ENCODE measurements around the gene NR1H4. TPM values are rescaled to one million over a fixed set of nuclear protein-coding genes. Genes with fewer than 3 reads are reported as not detected.

NR1H4 gene
- total and polyA plus RNA-seq, 2 of the 8 experiments (the other 6 are each of a cell fraction or from before 2014, with no cell fraction given) = not detected

- H2BK120ac ChIP-seq (replicated peaks; ENCODE audit: low read depth, low read length) = no peak overlapping the region
- H3K79me1 ChIP-seq (ENCODE audit: low read depth, low read length) = no peaks in the 10 kb centered on the region
- no peak overlapping the region for H3K27ac ChIP-seq (ENCODE audit: low read depth, low read length)
- no peak overlapping the region for H2AK5ac ChIP-seq (ENCODE audit: low read depth, low read length)
- H3K23me2 ChIP-seq (ENCODE audit: low read depth, low read length) = no peaks in the 10 kb centered on the region; the same call in 1 of the 2 replicates
- H3K56ac ChIP-seq (replicated peaks; ENCODE audit: insufficient read length, low read depth, low read length) = no peak overlapping the region
- 71% methylated on average over 2 of the region's 2 CpGs; no CpG with 5 or more reads in 1 of the 2 experiments for WGBS, 2 experiments (ENCODE audit: extremely low coverage in 1 of 2, insufficient coverage in 1 of 2, insufficient read length in 1 of 2, insufficient replicate concordance in 2 of 2, low coverage in 1 of 2, low lambda C conversion rate in 2 of 2, missing lambda C conversion rate in 1 of 2)
- no peaks in the 10 kb centered on the region for H3K36me3 ChIP-seq (ENCODE audit: control insufficient read depth in 2 of 4, insufficient read depth in 4 of 4, low read length in 3 of 4)
- no peak overlapping the region for H3K4me2 ChIP-seq (ENCODE audit: insufficient read depth in 1 of 2, low read depth in 2 of 2, low read length in 2 of 2)
- no peaks in the 10 kb centered on the region for H3K27me3 ChIP-seq (replicated peaks in 1 of 4; ENCODE audit: control insufficient read depth in 3 of 4, extremely low read depth in 1 of 4, insufficient read depth in 3 of 4, low read length in 3 of 4)
- H2AFZ ChIP-seq (ENCODE audit: low read length) = no peak overlapping the region
- H2BK20ac ChIP-seq (ENCODE audit: low read length) = no peak overlapping the region
- no peak overlapping the region for H3K4ac ChIP-seq (replicated peaks; ENCODE audit: insufficient read length, low read depth, low read length)
- H3K4me1 ChIP-seq (replicated peaks in 1 of 4; ENCODE audit: control insufficient read depth in 3 of 4, insufficient read depth in 4 of 4, low read length in 3 of 4) = no peaks in the 10 kb centered on the region
- no peak overlapping the region for H3K14ac ChIP-seq (ENCODE audit: insufficient read length)
- H4K91ac ChIP-seq (replicated peaks; ENCODE audit: insufficient read length, low read length) = no peak overlapping the region
- no peaks in the 10 kb centered on the region for H4K20me1 ChIP-seq (replicated peaks in 1 of 2; ENCODE audit: control insufficient read depth in 1 of 2, insufficient read depth in 2 of 2, low read length in 2 of 2)
- H3K9ac ChIP-seq (replicated peaks in 1 of 4; ENCODE audit: extremely low read depth in 1 of 4, low read depth in 3 of 4, low read length in 3 of 4) = no peak overlapping the region
- no peak overlapping the region for H2BK5ac ChIP-seq (ENCODE audit: low read depth, low read length)
- no peak overlapping the region for H2BK15ac ChIP-seq (ENCODE audit: low read length)
- FAIRE-seq (no peak), DNase-seq (ENCODE audit: low read depth in 1 of 2, low spot score in 2 of 2) (no peak)
- H2BK12ac ChIP-seq (ENCODE audit: low read depth, low read length) = no peak overlapping the region
- no peak overlapping the region for H4K8ac ChIP-seq (ENCODE audit: extremely low read depth, insufficient read depth, low read length)
- H3K9me3 ChIP-seq (ENCODE audit: insufficient read depth in 2 of 2, low read depth in 1 of 2, low read length in 1 of 2) = no peaks in the 10 kb centered on the region
- H3K18ac ChIP-seq (ENCODE audit: extremely low read depth, low read length) = no peak overlapping the region
- no peak overlapping the region for H4K5ac ChIP-seq (ENCODE audit: insufficient read length, low read depth, low read length)
- TF ChIP-seq TEAD4 (IDR thresholded peaks at IDR 0.05; ENCODE audit: low read depth, low read length) = no peak
- TF ChIP-seq POU5F1 (IDR thresholded peaks at IDR 0.05; ENCODE audit: low read depth, low read length) = no peak
- no peak for TF ChIP-seq CTCF (IDR thresholded peaks at IDR 0.05; ENCODE audit: control extremely low read depth in 1 of 3, insufficient read depth in 1 of 3, low read depth in 1 of 3, low read length in 3 of 3)
- TF ChIP-seq SP2 (IDR thresholded peaks at IDR 0.05; ENCODE audit: low read length) = no peak
- no peak for TF ChIP-seq SP4 (IDR thresholded peaks at IDR 0.05; ENCODE audit: low read length)
- no peak for TF ChIP-seq SUZ12 (IDR thresholded peaks at IDR 0.05; ENCODE audit: low read length)
- no peak for TF ChIP-seq JUN (IDR thresholded peaks at IDR 0.05; ENCODE audit: low read depth, low read length)
- no peaks in the 10 kb centered on the region for H3K79me2 ChIP-seq (ENCODE audit: control insufficient read depth in 1 of 2, insufficient read depth in 2 of 2, low read length in 2 of 2)
- no peak overlapping the region for H3K23ac ChIP-seq (ENCODE audit: insufficient read length)
- ChIA-PET POLR2A (ENCODE audit: partially characterized antibody) (no interaction called here), CTCF (ENCODE audit: partially characterized antibody) (interaction anchor here (2.2 kb wide), 1 partner anchor 35 kb away, joined by 6 read pairs; no protein-coding TSS in a partner anchor)
- H3K4me3 ChIP-seq (ENCODE audit: extremely low read depth in 1 of 4, insufficient read depth in 2 of 4, low read depth in 3 of 4, low read length in 4 of 4) = no peak overlapping the region
Observed at GRCh38 chr12:100439797-100440196, 33.9 kb upstream of the NR1H4 start.

Data from H1 (cell line).